Neural cell (in vitro differentiated cells): ENCODE results near the gene KCNH6. TPM values are rescaled to one million over a fixed set of nuclear protein-coding genes. Genes with fewer than 3 reads are reported as not detected.

Experiments
- H2AFZ ChIP-seq: fragments of 200-600, 300-800 bp; sonication (generic), shearing (Covaris generic); 2 replicates; pipeline ENCODE4 v1.6.0; 2014; ENCODE audit warnings: low read depth, mild to moderate bottlenecking, antibody characterized with exemption, low read length, moderate library complexity
- H3F3A ChIP-seq: fragments of 200-600 bp; shearing (Covaris generic); 2 replicates; pipeline ENCODE4 v1.6.1; 2016; ENCODE audit warnings: mild to moderate bottlenecking, moderate library complexity, mixed read lengths, antibody characterized with exemption, low read length; ENCODE audit not compliant: insufficient read depth, poor library complexity, severe bottlenecking
- H3K27ac ChIP-seq: fragments of 200-600, 300-800 bp; sonication (generic), shearing (Covaris generic); 2 replicates; pipeline ENCODE4 v1.5.1; 2014; ENCODE audit warnings: mild to moderate bottlenecking, low read length, moderate library complexity
- H3K27me3 ChIP-seq: fragments of 300-800, 200-600 bp; sonication (generic), shearing (Covaris generic); 2 replicates; pipeline ENCODE4 v1.6.0; 2014; ENCODE audit warnings: mild to moderate bottlenecking, low read depth, low read length, moderate library complexity; ENCODE audit not compliant: insufficient read depth
- H3K36me3 ChIP-seq: fragments of 300-800, 200-600 bp; sonication (generic), shearing (Covaris generic); 2 replicates; pipeline ENCODE4 v1.5.1; 2014; ENCODE audit warnings: mild to moderate bottlenecking, antibody characterized with exemption, low read length, moderate library complexity; ENCODE audit not compliant: insufficient read depth
- H3K4me2 ChIP-seq: fragments of 300-800, 200-600 bp; sonication (generic), shearing (Covaris generic); 2 replicates; pipeline ENCODE4 v1.6.0; 2014; ENCODE audit warnings: mild to moderate bottlenecking, low read length
- H3K4me3 ChIP-seq: fragments of 300-800, 200-600 bp; sonication (generic), shearing (Covaris generic); 2 replicates; pipeline ENCODE4 v1.5.1; 2014; ENCODE audit warnings: mild to moderate bottlenecking, low read length, moderate library complexity
- H3K79me2 ChIP-seq: fragments of 200-600 bp; shearing (Covaris generic); replicated peaks from 2 replicates; pipeline ENCODE4 v1.6.0; 2014; ENCODE audit warnings: mild to moderate bottlenecking, low read length, moderate library complexity; ENCODE audit not compliant: insufficient read depth
- H3K9ac ChIP-seq: fragments of 300-800, 200-600 bp; sonication (generic), shearing (Covaris generic); 2 replicates; pipeline ENCODE4 v1.6.1; 2016; ENCODE audit warnings: mild to moderate bottlenecking, low read length, mixed read lengths
- H3K9me2 ChIP-seq: fragments of 200-600 bp; shearing (Covaris generic); 2 replicates; pipeline ENCODE4 v1.6.1; 2016; ENCODE audit warnings: mild to moderate bottlenecking, low read length, mixed read lengths; ENCODE audit not compliant: insufficient read depth
- H3K9me3 ChIP-seq: fragments of 200-600, 300-800 bp; sonication (generic), shearing (Covaris generic); 2 replicates; pipeline ENCODE4 v1.6.1; 2016; ENCODE audit warnings: mild to moderate bottlenecking, mixed run types, low read length, moderate library complexity, mixed read lengths
- H4K20me1 ChIP-seq: fragments of 200-600 bp; shearing (Covaris generic); 2 replicates; pipeline ENCODE4 v1.6.1; 2016; ENCODE audit warnings: mild to moderate bottlenecking, mixed run types; ENCODE audit not compliant: insufficient read depth
- EP300 ChIP-seq: fragments of 450-650 bp; conservative IDR thresholded peaks from 2 replicates; pipeline ENCODE4 v1.6.1; 2014; ENCODE audit warnings: antibody characterized with exemption, mild to moderate bottlenecking, moderate library complexity; ENCODE audit not compliant: poor library complexity, severe bottlenecking
- EZH2 ChIP-seq: fragments of 200-600, 300-800 bp; shearing (Covaris generic), sonication (generic); IDR thresholded peaks from 2 replicates; pipeline ENCODE4 v1.6.1; 2014; ENCODE audit warnings: antibody characterized with exemption, low read length, borderline replicate concordance, mild to moderate bottlenecking; ENCODE audit not compliant: insufficient read depth, poor library complexity, severe bottlenecking
- MXI1 ChIP-seq: fragments of 450-650 bp; conservative IDR thresholded peaks from 2 replicates; pipeline ENCODE4 v1.6.1; 2014; ENCODE audit warnings: antibody characterized with exemption, mild to moderate bottlenecking; ENCODE audit not compliant: poor library complexity, severe bottlenecking
- POLR2AphosphoS5 ChIP-seq: IDR thresholded peaks from 2 replicates; pipeline ENCODE4 v1.6.1; 2012
- RAD21 ChIP-seq: fragments of 450-650 bp; conservative IDR thresholded peaks from 2 replicates; pipeline ENCODE4 v1.6.1; 2014; ENCODE audit warnings: antibody characterized with exemption, mild to moderate bottlenecking, moderate library complexity
- REST ChIP-seq: IDR thresholded peaks from 2 replicates; pipeline ENCODE4 v1.6.1; 2012; ENCODE audit warnings: borderline replicate concordance
- SMC3 ChIP-seq: fragments of 450-650 bp; conservative IDR thresholded peaks from 2 replicates; pipeline ENCODE4 v1.6.1; 2014; ENCODE audit warnings: antibody characterized with exemption, mild to moderate bottlenecking, moderate library complexity; ENCODE audit not compliant: poor library complexity
- TAF1 ChIP-seq: IDR thresholded peaks from 2 replicates; pipeline ENCODE4 v1.6.1; 2012; ENCODE audit warnings: low read depth
- polyA plus RNA-seq: library from polyadenylated mRNA; depleted of rRNA; stranded (reverse); fragments of >200 nt; gene quantifications from 2 replicates; pipeline ENCODE4 v1.2.3, GENCODE V29; 2014
- TF ChIP-seq, protein P1 (sequence below): fragments of 450-650 bp; IDR thresholded peaks from 2 replicates; pipeline ENCODE4 v1.5.1; 2014; ENCODE audit warnings: antibody characterized with exemption, mild to moderate bottlenecking, moderate library complexity; ENCODE audit not compliant: poor library complexity, severe bottlenecking

The KCNH6 gene
- polyA plus RNA-seq, 1 donor from 2014 or later = not detected

DNA sequence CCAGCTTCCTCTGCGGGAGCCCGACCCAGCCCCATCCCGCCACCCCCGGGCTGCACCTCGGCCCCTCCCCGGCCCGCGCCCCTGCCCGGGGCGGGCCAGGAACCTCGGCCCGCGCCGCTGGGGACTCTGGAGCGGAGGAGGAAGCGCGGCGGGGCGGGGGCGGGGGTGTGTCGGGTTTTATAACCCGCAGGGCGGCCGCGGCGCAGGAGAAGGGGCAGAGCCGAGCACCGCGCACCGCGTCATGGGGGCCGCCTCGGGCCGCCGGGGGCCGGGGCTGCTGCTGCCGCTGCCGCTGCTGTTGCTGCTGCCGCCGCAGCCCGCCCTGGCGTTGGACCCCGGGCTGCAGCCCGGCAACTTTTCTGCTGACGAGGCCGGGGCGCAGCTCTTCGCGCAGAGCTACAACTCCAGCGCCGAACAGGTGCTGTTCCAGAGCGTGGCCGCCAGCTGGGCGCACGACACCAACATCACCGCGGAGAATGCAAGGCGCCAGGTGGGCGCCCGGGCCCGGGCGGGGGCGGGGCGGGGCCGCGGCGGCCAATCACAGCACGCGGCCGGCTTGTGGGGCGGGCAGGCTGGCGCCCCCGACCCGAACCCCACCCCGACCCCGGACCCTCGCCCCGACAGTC lies 46.2 kb upstream of the KCNH6 start, which contains the start of gene ACE:
ACE (plus strand) TSS at position 208 of the 626 bp plus-strand sequence; CDS start at position 242, 34 bp downstream.
- Histone ChIP-seq H3K9ac (peak within 1 kb of the TSS; percentile 66), H3F3A (no peaks in the 10 kb centered on the region), H4K20me1 (no peaks in the 10 kb centered on the region), H3K27ac (no peak within 1 kb of the TSS), H3K9me3 (no peaks in the 10 kb centered on the region), H2AFZ (no peak within 1 kb of the TSS), H3K36me3 (no peaks in the 10 kb centered on the region), H3K4me2 (peak within 1 kb of the TSS; percentile 70), H3K9me2 (no peaks in the 10 kb centered on the region), H3K27me3 (peaks cover 44% of the 10 kb centered on the region), H3K79me2 (no peaks in the 10 kb centered on the region), H3K4me3 (peak within 1 kb of the TSS; percentile 72)
- TF ChIP-seq, protein P1, sequence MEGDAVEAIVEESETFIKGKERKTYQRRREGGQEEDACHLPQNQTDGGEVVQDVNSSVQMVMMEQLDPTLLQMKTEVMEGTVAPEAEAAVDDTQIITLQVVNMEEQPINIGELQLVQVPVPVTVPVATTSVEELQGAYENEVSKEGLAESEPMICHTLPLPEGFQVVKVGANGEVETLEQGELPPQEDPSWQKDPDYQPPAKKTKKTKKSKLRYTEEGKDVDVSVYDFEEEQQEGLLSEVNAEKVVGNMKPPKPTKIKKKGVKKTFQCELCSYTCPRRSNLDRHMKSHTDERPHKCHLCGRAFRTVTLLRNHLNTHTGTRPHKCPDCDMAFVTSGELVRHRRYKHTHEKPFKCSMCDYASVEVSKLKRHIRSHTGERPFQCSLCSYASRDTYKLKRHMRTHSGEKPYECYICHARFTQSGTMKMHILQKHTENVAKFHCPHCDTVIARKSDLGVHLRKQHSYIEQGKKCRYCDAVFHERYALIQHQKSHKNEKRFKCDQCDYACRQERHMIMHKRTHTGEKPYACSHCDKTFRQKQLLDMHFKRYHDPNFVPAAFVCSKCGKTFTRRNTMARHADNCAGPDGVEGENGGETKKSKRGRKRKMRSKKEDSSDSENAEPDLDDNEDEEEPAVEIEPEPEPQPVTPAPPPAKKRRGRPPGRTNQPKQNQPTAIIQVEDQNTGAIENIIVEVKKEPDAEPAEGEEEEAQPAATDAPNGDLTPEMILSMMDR = peak; percentile 47
- TF ChIP-seq EP300 (no peak), SMC3 (peak; percentile 19), RAD21 (peak; percentile 41), POLR2AphosphoS5 (peak; percentile 24), EZH2 (no peak), TAF1 (no peak), MXI1 (peak; percentile 73), REST (no peak)

- no peak overlapping the region for H2AFZ ChIP-seq
- no peaks in the 10 kb centered on the region for H4K20me1 ChIP-seq
- no peaks in the 10 kb centered on the region for H3K9me3 ChIP-seq
- H3K79me2 ChIP-seq = no peaks in the 10 kb centered on the region
- peaks cover 44% of the 10 kb centered on the region for H3K27me3 ChIP-seq
- peak overlapping the region; percentile 72 for H3K4me3 ChIP-seq
- H3K36me3 ChIP-seq = no peaks in the 10 kb centered on the region
- H3K4me2 ChIP-seq = peak overlapping the region; percentile 70
- TF ChIP-seq TAF1 (no peak), POLR2AphosphoS5 (no peak), SMC3 (peak; percentile 5), RAD21 (no peak), EP300 (no peak), MXI1 (peak; percentile 49), EZH2 (no peak), REST (no peak)
- TF ChIP-seq, protein P1 = no peak
- no peaks in the 10 kb centered on the region for H3F3A ChIP-seq
- no peaks in the 10 kb centered on the region for H3K9me2 ChIP-seq
- H3K27ac ChIP-seq = no peak overlapping the region
- H3K9ac ChIP-seq = peak overlapping the region; percentile 66
These were observed 45.4 kb upstream of the KCNH6 start for GRCh38 chr17:63477480-63478440.
